Kidney (tissue), 14 donors: Measurements from ENCODE around the gene SAMD8. TPM values are rescaled to one million over a fixed set of nuclear protein-coding genes. Genes with fewer than 3 reads are reported as not detected.
"Not testable (repeated sequence)": the region's sequence is repeated elsewhere in the genome, so short reads cannot be mapped to it uniquely, and the experiment has no call there.

Experiments
- DNase-seq, 5 donors: peaks; one replicate each; pipeline ENCODE4 v3.0.0-alpha.2; 2013 to 2020
- FAIRE-seq: peaks from 2 replicates; lab custom pipeline; 2012; peaks lifted over from hg19 to GRCh38; lab: Jason Lieb, UNC
- H3K27ac ChIP-seq, 2 donors: one replicate each; pipeline ENCODE4 v1.7.0; 2013; ENCODE audit warnings: low read depth in 2 of 2, low read length in 2 of 2, inconsistent platforms in 1 of 2
- H3K27me3 ChIP-seq: one replicate; pipeline ENCODE4 v1.7.1; 2013; ENCODE audit warnings: low read length, inconsistent platforms; ENCODE audit not compliant: control insufficient read depth, insufficient read depth
- H3K36me3 ChIP-seq, 3 donors: one replicate each; pipeline versions ENCODE4 v1.7.0 to v1.7.1; 2013; ENCODE audit warnings: low read length in 3 of 3, control low read depth in 1 of 3, inconsistent platforms in 1 of 3; ENCODE audit not compliant: insufficient read depth in 3 of 3, control insufficient read depth in 2 of 3
- H3K4me1 ChIP-seq, 3 donors: one replicate each; pipeline versions ENCODE4 v1.7.0 to v1.7.1; 2013; ENCODE audit warnings: low read length in 3 of 3, inconsistent platforms in 1 of 3, low read depth in 1 of 3; ENCODE audit not compliant: control insufficient read depth in 2 of 3, insufficient read depth in 2 of 3
- H3K4me3 ChIP-seq, 3 donors: one replicate each; pipeline versions ENCODE4 v1.7.0 to v1.8.1; 2013; ENCODE audit warnings: low read length in 3 of 3, control low read depth in 1 of 3, inconsistent platforms in 1 of 3
- H3K9ac ChIP-seq, 3 donors: one replicate each; pipeline versions ENCODE4 v1.7.0 to v1.7.1; 2013; ENCODE audit warnings: low read length in 3 of 3, control low read depth in 1 of 3, inconsistent platforms in 1 of 3
- H3K9me3 ChIP-seq, 3 donors: one replicate each; pipeline versions ENCODE4 v1.7.0 to v1.7.1; 2013; ENCODE audit warnings: low read length in 3 of 3, control low read depth in 1 of 3, inconsistent platforms in 1 of 3; ENCODE audit not compliant: control insufficient read depth in 2 of 3, insufficient read depth in 1 of 3
- intact Hi-C: fragments of 100-400 bp; cut with DNase I; formaldehyde crosslinking; loops from one replicate; pipeline ENCODE4 v1.11.1; 2022
- polyA plus RNA-seq: library from polyadenylated mRNA; stranded (reverse); fragments of 350-450 nt; fragmentation: Illumina TruSeq; extraction: RNeasy Lipid Tissue Mini Kit (QIAGEN cat#74804); gene quantifications from one replicate; pipeline ENCODE4 v1.2.3, GENCODE V29; 2014; ENCODE audit warnings: low read depth, low replicate concordance; ENCODE audit not compliant: insufficient read depth
- total RNA-seq: library from RNA; stranded (reverse); fragmentation: NEBNext Ultra II Directional; extraction: Animal tissue kit (Norgen Biotek cat#: 25700); gene quantifications from one replicate; pipeline ENCODE4 v1.2.1, GENCODE V29; 2021
- TF ChIP-seq, protein P1 (sequence below): IDR thresholded peaks from 3 replicates; pipeline ENCODE4 v1.5.1; 2012; ENCODE audit warnings: mild to moderate bottlenecking, moderate library complexity, borderline replicate concordance; ENCODE audit not compliant: insufficient read depth; ENCODE audit errors: extremely low read depth
- donor health status: control.
- donor health status: control.
- donor health status: control.
- donor health status: control.
- donor health status: control.
- donor health status: DM: yes; HTN: yes; CAD: no.
- donor health status: Normal renal cell carcinoma (clear cell type).

SAMD8 gene
- total and polyA plus RNA-seq, 2 donors from 2014 or later = 5.3 to 20.5 TPM

GRCh38 chr10:75220274-75220673 is 108.8 kb downstream of the SAMD8 start:
- Histone ChIP-seq H3K4me1 (peaks cover 3 to 23% (median 21%) of the 10 kb centered on the region in 3 donors), H3K4me3 (no peak overlapping the region), H3K27me3 (no peaks in the 10 kb centered on the region), H3K9ac (no peak overlapping the region), H3K36me3 (peaks cover 5 to 72% (median 40%) of the 10 kb centered on the region in 3 donors), H3K9me3 (no peaks in the 10 kb centered on the region), H3K27ac (no peak overlapping the region)
- FAIRE-seq = no peak
- no peak for DNase-seq
- intact Hi-C loops = no loop called here
- TF ChIP-seq, protein P1, sequence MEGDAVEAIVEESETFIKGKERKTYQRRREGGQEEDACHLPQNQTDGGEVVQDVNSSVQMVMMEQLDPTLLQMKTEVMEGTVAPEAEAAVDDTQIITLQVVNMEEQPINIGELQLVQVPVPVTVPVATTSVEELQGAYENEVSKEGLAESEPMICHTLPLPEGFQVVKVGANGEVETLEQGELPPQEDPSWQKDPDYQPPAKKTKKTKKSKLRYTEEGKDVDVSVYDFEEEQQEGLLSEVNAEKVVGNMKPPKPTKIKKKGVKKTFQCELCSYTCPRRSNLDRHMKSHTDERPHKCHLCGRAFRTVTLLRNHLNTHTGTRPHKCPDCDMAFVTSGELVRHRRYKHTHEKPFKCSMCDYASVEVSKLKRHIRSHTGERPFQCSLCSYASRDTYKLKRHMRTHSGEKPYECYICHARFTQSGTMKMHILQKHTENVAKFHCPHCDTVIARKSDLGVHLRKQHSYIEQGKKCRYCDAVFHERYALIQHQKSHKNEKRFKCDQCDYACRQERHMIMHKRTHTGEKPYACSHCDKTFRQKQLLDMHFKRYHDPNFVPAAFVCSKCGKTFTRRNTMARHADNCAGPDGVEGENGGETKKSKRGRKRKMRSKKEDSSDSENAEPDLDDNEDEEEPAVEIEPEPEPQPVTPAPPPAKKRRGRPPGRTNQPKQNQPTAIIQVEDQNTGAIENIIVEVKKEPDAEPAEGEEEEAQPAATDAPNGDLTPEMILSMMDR = no peak

DNA sequence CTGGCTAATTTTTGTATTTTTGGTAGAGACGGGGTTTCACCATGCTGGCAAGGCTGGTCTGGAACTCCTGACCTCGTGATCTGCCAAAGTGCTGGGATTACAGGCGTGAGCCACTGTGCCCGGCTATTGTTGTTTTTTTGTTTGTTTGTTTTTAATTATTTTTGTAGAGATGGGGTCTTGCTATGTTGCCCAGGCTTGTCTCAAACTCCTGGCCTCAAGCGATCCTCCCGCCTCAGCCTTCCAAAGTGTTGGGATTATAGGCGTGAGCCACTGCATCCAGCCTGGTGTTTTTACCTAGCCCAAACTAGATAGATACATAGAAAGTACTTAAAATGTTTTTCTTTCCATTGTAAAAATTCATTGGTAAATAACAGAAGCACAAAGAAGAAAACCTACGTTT is 110.0 kb downstream of the SAMD8 start:
- H3K4me3 ChIP-seq, H3K9me3 ChIP-seq, FAIRE-seq, intact Hi-C loops, H3K27me3 ChIP-seq, H3K27ac ChIP-seq, H3K9ac ChIP-seq: not testable (repeated sequence)
- Histone ChIP-seq H3K4me1 (peaks cover 5 to 31% (median 27%) of the 10 kb centered on the region in 3 donors), H3K36me3 (peaks cover 5 to 64% (median 34%) of the 10 kb centered on the region in 3 donors)
- DNase-seq = peak in 1 of 5 donors; percentile 8

GRCh38 chr10:75223507-75223906 is 112.1 kb downstream of the SAMD8 start:
- TF ChIP-seq, protein P1 = no peak
- Histone ChIP-seq H3K4me1 (peaks cover 5 to 39% (median 37%) of the 10 kb centered on the region in 3 donors), H3K36me3 (peaks cover 3 to 46% (median 25%) of the 10 kb centered on the region in 3 donors), H3K27me3 (no peaks in the 10 kb centered on the region), H3K9ac (no peak overlapping the region), H3K9me3 (no peaks in the 10 kb centered on the region), H3K27ac (no peak overlapping the region), H3K4me3 (no peak overlapping the region)
- peak in 1 of 5 donors; percentile 16 for DNase-seq
- intact Hi-C loops = no loop called here
- no peak for FAIRE-seq

DNA sequence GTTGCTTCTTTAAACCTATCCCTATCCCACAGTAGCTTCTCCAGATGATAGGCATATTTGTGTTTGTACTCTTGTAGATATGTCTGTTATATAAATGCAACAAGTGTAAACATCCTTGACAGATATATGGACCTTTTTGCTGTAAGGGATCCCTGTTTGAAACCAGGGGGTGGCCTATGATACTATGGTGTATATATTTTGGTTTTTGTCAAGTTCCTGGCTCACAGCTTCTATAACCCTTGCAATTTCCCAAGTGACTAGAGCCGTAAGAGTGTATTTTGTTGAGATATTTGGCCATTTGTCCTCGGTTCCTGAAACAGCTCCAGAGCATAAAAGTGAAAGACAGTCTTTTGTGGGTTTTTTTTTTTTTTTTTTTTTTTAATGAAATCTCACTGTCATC is 114.6 kb downstream of the SAMD8 start:
- H3K9ac ChIP-seq = no peak overlapping the region
- FAIRE-seq (no peak), DNase-seq (peak in 1 of 5 donors; percentile 66)
- peaks cover 5 to 39% (median 39%) of the 10 kb centered on the region in 3 donors for H3K4me1 ChIP-seq
- peak overlapping the region; percentile 58 to 83 for H3K27ac ChIP-seq
- peaks cover 1 to 37% (median 16%) of the 10 kb centered on the region in 3 donors for H3K36me3 ChIP-seq
- H3K4me3 ChIP-seq = peak overlapping the region in 1 of 3 donors; percentile 11
- H3K27me3 ChIP-seq = no peaks in the 10 kb centered on the region
- no peaks in the 10 kb centered on the region for H3K9me3 ChIP-seq
- intact Hi-C loops = no loop called here
- TF ChIP-seq, protein P1 = no peak
